Pancreas (tissue), 10 donors: ENCODE data around the gene CCL11. TPM values are rescaled to one million over a fixed set of nuclear protein-coding genes. Genes with fewer than 3 reads are reported as not detected.
A peak's percentile ranks its signal among the peaks of the same experiment; 100 is the strongest.

Source experiments
- ATAC-seq, 4 donors: fragments of 200-7000 bp; cut with Tn5 transposase; one replicate each; pipeline versions ENCODE4 v1.8.0 to v1.9.1; 2020; ENCODE audit warnings: mild to moderate bottlenecking in 4 of 4, moderate library complexity in 4 of 4
- DNase-seq, 6 donors: peaks; one replicate each; pipeline ENCODE4 v3.0.0-alpha.2; 2020
- FAIRE-seq: peaks from 2 replicates; lab custom pipeline; 2012; peaks lifted over from hg19 to GRCh38; lab: Jason Lieb, UNC
- H3K27ac ChIP-seq, 4 donors: fragments of 200-600 bp; sonication (generic); 1 replicate in 3 of 4; 2 replicates in 1 of 4; pipeline versions ENCODE4 v1.5.0 to v1.8.0; 2020
- H3K27me3 ChIP-seq, 4 donors: fragments of 200-600 bp; one replicate each; pipeline ENCODE4 v1.8.0; 2021
- H3K36me3 ChIP-seq, 3 donors: fragments of 200-600 bp; sonication (generic) in 1 of 3; one replicate each; pipeline versions ENCODE4 v1.5.0 to v1.8.0; 2020 to 2021
- H3K4me1 ChIP-seq, 3 donors: fragments of 200-600 bp; one replicate each; pipeline ENCODE4 v1.8.0; 2021
- H3K4me3 ChIP-seq, 4 donors: fragments of 200-600 bp; sonication (generic) in 2 of 4; one replicate each; pipeline versions ENCODE4 v1.5.0 to v1.8.0; 2020 to 2021
- H3K9me3 ChIP-seq, 4 donors: fragments of 200-600 bp; one replicate each; pipeline ENCODE4 v1.8.0; 2021
- CTCF ChIP-seq, 4 donors: fragments of 200-600 bp; sonication (generic) in 3 of 4; IDR thresholded peaks; one replicate each; pipeline versions ENCODE4 v1.5.0 to v1.8.0; 2021; ENCODE audit warnings: antibody characterized with exemption in 4 of 4
- WGBS, 2 donors: extraction: QIAGEN DNeasy Blood & Tissue Kit; methylation state at CpG; one replicate each; pipeline ENCODE4 v1.1.7; 2013; 5-methylcytosine and 5-hydroxymethylcytosine counted together
- intact Hi-C, 3 donors: fragments of 100-400 bp; cut with DNase I; formaldehyde crosslinking; loops; one replicate each; pipeline versions ENCODE4 v1.11.1 to v1.14.2; 2022
- polyA plus RNA-seq, 2 donors: library from polyadenylated mRNA; stranded (reverse); fragments of 200-250 nt; gene quantifications; one replicate each; pipeline ENCODE4 v1.2.3, GENCODE V29; 2013
- total RNA-seq, 6 donors: library from RNA; stranded (reverse); fragmentation: NEBNext Ultra II Directional in 4 of 6; extraction: Animal tissue kit (Norgen Biotek cat#: 25700) in 4 of 6; gene quantifications; one replicate each; pipeline versions ENCODE4 v1.2.1 to v1.2.4, GENCODE V29; 2021 to 2023
- donor health status: healthy with polysubstance abuse.
- donor health status: DM: no; HTN: no; CAD: no; lungs with moderate emphysema.
- donor health status: DM: no; HTN: no; CAD: no.
- donor health status: control.
- donor health status: control.
- donor health status: Bipolar disorder and iron deficiency.
- donor health status: DM: yes; HTN: yes; CAD: no.
- donor health status: DM: no; HTN: no; CAD: no.
- donor health status: DM: no; HTN: no; CAD: no.
- donor health status: DM: yes; HTN: yes; CAD: no.

CCL11 gene
- total and polyA plus RNA-seq, 8 donors, result 0.43 to 4.0 (median 1.1) TPM; not detected in 3

- ATAC-seq, result peak in 3 of 4 donors; percentile 59 to 64 (median 61)
- peak; percentile 13 for FAIRE-seq
- Histone ChIP-seq H3K27ac (peak within 1 kb of the TSS; percentile 35 to 75 (median 53)), H3K27me3 (no peaks in the 10 kb centered on the region), H3K4me3 (peak within 1 kb of the TSS in 3 of 4 donors; percentile 5 to 42 (median 8)), H3K36me3 (no peaks in the 10 kb centered on the region), H3K4me1 (peaks cover 0 to 42% (median 12%) of the 10 kb centered on the region in 3 donors), H3K9me3 (no peaks in the 10 kb centered on the region)
- peak in 3 of 6 donors; percentile 30 to 45 (median 40) for DNase-seq
- intact Hi-C loops, result no loop called here
- TF ChIP-seq CTCF (IDR thresholded peaks at IDR 0.05), result no peak
- 6% methylated on average over 11 of the region's 11 CpGs for WGBS, 2 donors
Observed at GRCh38 chr17:34254651-34255380, 30.7 kb upstream of the CCL11 start, which contains the start of gene CCL2. CCL2 (plus strand) TSS chr17:34255285; CDS start chr17:34255350, 65 bp downstream.

- Histone ChIP-seq H3K4me3 (peak overlapping the region in 3 of 4 donors; percentile 5 to 42 (median 8)), H3K27me3 (no peaks in the 10 kb centered on the region), H3K9me3 (no peaks in the 10 kb centered on the region), H3K36me3 (no peaks in the 10 kb centered on the region), H3K4me1 (peaks cover 0 to 38% (median 12%) of the 10 kb centered on the region in 3 donors), H3K27ac (peak overlapping the region in 3 of 4 donors; percentile 38 to 75 (median 68))
- ATAC-seq, result no peak
- WGBS, 2 donors, result 28 to 31% methylated on average over 5 of the region's 5 CpGs
- DNase-seq, result no peak
- intact Hi-C loops, result no loop called here
- no peak for TF ChIP-seq CTCF (IDR thresholded peaks at IDR 0.05)
- FAIRE-seq, result no peak
Observed at GRCh38 chr17:34255381-34255732, 30.2 kb upstream of the CCL11 start.

- FAIRE-seq (no peak), ATAC-seq (no peak), DNase-seq (no peak)
- Histone ChIP-seq H3K27me3 (no peaks in the 10 kb centered on the region), H3K9me3 (no peaks in the 10 kb centered on the region), H3K4me3 (peak overlapping the region in 2 of 4 donors; percentile 8 to 42), H3K4me1 (peaks cover 0 to 35% (median 12%) of the 10 kb centered on the region in 3 donors), H3K36me3 (no peaks in the 10 kb centered on the region), H3K27ac (peak overlapping the region in 2 of 4 donors; percentile 68 to 75)
- TF ChIP-seq CTCF (IDR thresholded peaks at IDR 0.05), result no peak
- WGBS, 2 donors, result 63 to 65% methylated on average over 1 of the region's 1 CpG
- intact Hi-C loops, result no loop called here
Observed at GRCh38 chr17:34255841-34256240, 29.7 kb upstream of the CCL11 start.

- ATAC-seq (no peak), DNase-seq (no peak), FAIRE-seq (no peak)
- no peaks in the 10 kb centered on the region for H3K9me3 ChIP-seq
- intact Hi-C loops, result no loop called here
- peak overlapping the region in 1 of 4 donors; percentile 42 for H3K4me3 ChIP-seq
- H3K4me1 ChIP-seq, result peaks cover 0 to 22% (median 12%) of the 10 kb centered on the region in 3 donors
- H3K27ac ChIP-seq, result no peak overlapping the region
- 56 to 70% methylated on average over 5 of the region's 5 CpGs for WGBS, 2 donors
- H3K27me3 ChIP-seq, result no peaks in the 10 kb centered on the region
- no peaks in the 10 kb centered on the region for H3K36me3 ChIP-seq
- no peak for TF ChIP-seq CTCF (IDR thresholded peaks at IDR 0.05)
Observed at GRCh38 chr17:34257299-34257985, 28.1 kb upstream of the CCL11 start.
